ENCODE measurements around the gene ZNF578. TPM values are rescaled to one million over a fixed set of nuclear protein-coding genes. Genes with fewer than 3 reads are reported as not detected.
A peak's percentile ranks its signal among the peaks of the same experiment; 100 is the strongest.
"Not testable (repeated sequence)": the region's sequence is repeated elsewhere in the genome, so short reads cannot be mapped to it uniquely, and the experiment has no call there.

The ZNF578 gene
- total RNA-seq, 1 experiment from 2014 or later: 0.04 TPM

GRCh38 chr19:52536448-52536800 lies 83.1 kb downstream of the ZNF578 start:
- Histone ChIP-seq H2AFZ (ENCODE audit: low read length) (no peak overlapping the region; the same call in 1 of the 2 replicates), H3K36me3 (ENCODE audit: insufficient read depth, low read length) (peaks cover 48% of the 10 kb centered on the region), H3K79me2 (ENCODE audit: low read length) (peaks cover 95% of the 10 kb centered on the region), H3K27ac (ENCODE audit: low read length) (no peak overlapping the region; the same call in 1 of the 2 replicates), H3K4me1 (ENCODE audit: low read length) (peaks cover 14% of the 10 kb centered on the region; the same call in 1 of the 2 replicates), H3K4me2 (ENCODE audit: low read depth, low read length, poor library complexity, severe bottlenecking) (peak overlapping the region; percentile 76), H3K27me3 (ENCODE audit: low read length) (no peaks in the 10 kb centered on the region), H3K9me3 (ENCODE audit: low read length) (no peaks in the 10 kb centered on the region), H3K9me2 (replicated peaks; ENCODE audit: insufficient read depth, low read length) (no peaks in the 10 kb centered on the region), H3K9ac (ENCODE audit: low read length) (peak overlapping the region; percentile 72), H3K4me3 (ENCODE audit: low read length) (peak overlapping the region; percentile 71), H4K20me1 (ENCODE audit: insufficient read depth, low read depth, low read length) (no peaks in the 10 kb centered on the region)
- no peak for DNase-seq

- not testable (repeated sequence) for DNase-seq; H3K9me2 ChIP-seq (replicated peaks; ENCODE audit: insufficient read depth, low read length); H3K27ac ChIP-seq (ENCODE audit: low read length); H3K27me3 ChIP-seq (ENCODE audit: low read length); H4K20me1 ChIP-seq (ENCODE audit: insufficient read depth, low read depth, low read length); H3K4me2 ChIP-seq (ENCODE audit: low read depth, low read length, poor library complexity, severe bottlenecking); H2AFZ ChIP-seq (ENCODE audit: low read length); H3K9me3 ChIP-seq (ENCODE audit: low read length); H3K9ac ChIP-seq (ENCODE audit: low read length); H3K4me3 ChIP-seq (ENCODE audit: low read length)
- peaks cover 56% of the 10 kb centered on the region for H3K36me3 ChIP-seq (ENCODE audit: insufficient read depth, low read length)
- H3K4me1 ChIP-seq (ENCODE audit: low read length): peaks cover 14% of the 10 kb centered on the region; the same call in 1 of the 2 replicates
- H3K79me2 ChIP-seq (ENCODE audit: low read length): peaks cover 88% of the 10 kb centered on the region
These were observed 85.5 kb downstream of the ZNF578 start for GRCh38 chr19:52538815-52539214.

GRCh38 chr19:52541176-52541575 lies 87.8 kb downstream of the ZNF578 start:
- peaks cover 85% of the 10 kb centered on the region for H3K79me2 ChIP-seq (ENCODE audit: low read length)
- H3K9me2 ChIP-seq (replicated peaks; ENCODE audit: insufficient read depth, low read length): not testable (repeated sequence)

GRCh38 chr19:52541608-52542007 lies 88.3 kb downstream of the ZNF578 start:
- H3K9me3 ChIP-seq (ENCODE audit: low read length): peaks cover 9% of the 10 kb centered on the region
- H3K9me2 ChIP-seq (replicated peaks; ENCODE audit: insufficient read depth, low read length): no peaks in the 10 kb centered on the region
- H3K9ac ChIP-seq (ENCODE audit: low read length): no peak overlapping the region
- H3K27ac ChIP-seq (ENCODE audit: low read length): no peak overlapping the region
- no peaks in the 10 kb centered on the region for H4K20me1 ChIP-seq (ENCODE audit: insufficient read depth, low read depth, low read length)
- peaks cover 82% of the 10 kb centered on the region for H3K36me3 ChIP-seq (ENCODE audit: insufficient read depth, low read length)
- no peaks in the 10 kb centered on the region for H3K27me3 ChIP-seq (ENCODE audit: low read length)
- H3K79me2 ChIP-seq (ENCODE audit: low read length): peaks cover 83% of the 10 kb centered on the region
- H3K4me2 ChIP-seq (ENCODE audit: low read depth, low read length, poor library complexity, severe bottlenecking): no peak overlapping the region
- H2AFZ ChIP-seq (ENCODE audit: low read length): no peak overlapping the region
- no peak overlapping the region for H3K4me3 ChIP-seq (ENCODE audit: low read length)
- DNase-seq: no peak
- H3K4me1 ChIP-seq (ENCODE audit: low read length): 0 out of 2 replicates have a peak, but pooled peaks cover under 1% of the 10 kb centered on the region

More at GRCh38 chr19:52541176-52541575, 87.8 kb downstream of the ZNF578 start:
- H4K20me1 ChIP-seq (ENCODE audit: insufficient read depth, low read depth, low read length); H3K4me1 ChIP-seq (ENCODE audit: low read length); H3K27me3 ChIP-seq (ENCODE audit: low read length); H3K9ac ChIP-seq (ENCODE audit: low read length); DNase-seq; H3K4me2 ChIP-seq (ENCODE audit: low read depth, low read length, poor library complexity, severe bottlenecking); H2AFZ ChIP-seq (ENCODE audit: low read length); H3K4me3 ChIP-seq (ENCODE audit: low read length); H3K9me3 ChIP-seq (ENCODE audit: low read length); H3K27ac ChIP-seq (ENCODE audit: low read length): not testable (repeated sequence)
- peaks cover 78% of the 10 kb centered on the region for H3K36me3 ChIP-seq (ENCODE audit: insufficient read depth, low read length)

- not testable (repeated sequence) for H2AFZ ChIP-seq (ENCODE audit: low read length); H3K4me2 ChIP-seq (ENCODE audit: low read depth, low read length, poor library complexity, severe bottlenecking); H3K9me3 ChIP-seq (ENCODE audit: low read length); H3K4me3 ChIP-seq (ENCODE audit: low read length); H3K27me3 ChIP-seq (ENCODE audit: low read length); DNase-seq; H3K9ac ChIP-seq (ENCODE audit: low read length); H3K9me2 ChIP-seq (replicated peaks; ENCODE audit: insufficient read depth, low read length); H4K20me1 ChIP-seq (ENCODE audit: insufficient read depth, low read depth, low read length); H3K4me1 ChIP-seq (ENCODE audit: low read length); H3K27ac ChIP-seq (ENCODE audit: low read length)
- Histone ChIP-seq H3K36me3 (ENCODE audit: insufficient read depth, low read length) (peaks cover 86% of the 10 kb centered on the region), H3K79me2 (ENCODE audit: low read length) (peaks cover 77% of the 10 kb centered on the region)
These were observed 89.2 kb downstream of the ZNF578 start for GRCh38 chr19:52542541-52542940.

- Histone ChIP-seq H2AFZ (ENCODE audit: low read length) (no peak overlapping the region), H3K9ac (ENCODE audit: low read length) (no peak overlapping the region), H3K4me2 (ENCODE audit: low read depth, low read length, poor library complexity, severe bottlenecking) (no peak overlapping the region), H3K4me1 (ENCODE audit: low read length) (no peaks in the 10 kb centered on the region), H3K9me3 (ENCODE audit: low read length) (peaks cover 9% of the 10 kb centered on the region), H3K4me3 (ENCODE audit: low read length) (no peak overlapping the region), H3K79me2 (ENCODE audit: low read length) (peaks cover 72% of the 10 kb centered on the region), H3K36me3 (ENCODE audit: insufficient read depth, low read length) (peaks cover 90% of the 10 kb centered on the region), H4K20me1 (ENCODE audit: insufficient read depth, low read depth, low read length) (no peaks in the 10 kb centered on the region), H3K9me2 (replicated peaks; ENCODE audit: insufficient read depth, low read length) (no peaks in the 10 kb centered on the region), H3K27me3 (ENCODE audit: low read length) (no peaks in the 10 kb centered on the region), H3K27ac (ENCODE audit: low read length) (no peak overlapping the region)
- no peak for DNase-seq
These were observed 89.8 kb downstream of the ZNF578 start for GRCh38 chr19:52542984-52543664.

- Histone ChIP-seq H3K9me2 (replicated peaks; ENCODE audit: insufficient read depth, low read length) (no peaks in the 10 kb centered on the region), H3K4me2 (ENCODE audit: low read depth, low read length, poor library complexity, severe bottlenecking) (no peak overlapping the region), H3K9ac (ENCODE audit: low read length) (no peak overlapping the region), H3K36me3 (ENCODE audit: insufficient read depth, low read length) (peaks cover 88% of the 10 kb centered on the region), H3K4me3 (ENCODE audit: low read length) (no peak overlapping the region), H4K20me1 (ENCODE audit: insufficient read depth, low read depth, low read length) (no peaks in the 10 kb centered on the region), H3K27ac (ENCODE audit: low read length) (no peak overlapping the region), H3K9me3 (ENCODE audit: low read length) (peaks cover 63% of the 10 kb centered on the region), H2AFZ (ENCODE audit: low read length) (no peak overlapping the region), H3K4me1 (ENCODE audit: low read length) (no peaks in the 10 kb centered on the region), H3K27me3 (ENCODE audit: low read length) (no peaks in the 10 kb centered on the region), H3K79me2 (ENCODE audit: low read length) (peaks cover 30% of the 10 kb centered on the region)
- no peak for DNase-seq
These were observed 101.0 kb downstream of the ZNF578 start for GRCh38 chr19:52554216-52554971.

- Histone ChIP-seq H3K4me3 (ENCODE audit: low read length) (no peak overlapping the region), H4K20me1 (ENCODE audit: insufficient read depth, low read depth, low read length) (no peaks in the 10 kb centered on the region), H3K4me1 (ENCODE audit: low read length) (no peaks in the 10 kb centered on the region), H3K9ac (ENCODE audit: low read length) (no peak overlapping the region), H3K9me2 (replicated peaks; ENCODE audit: insufficient read depth, low read length) (no peaks in the 10 kb centered on the region), H3K9me3 (ENCODE audit: low read length) (peaks cover 46% of the 10 kb centered on the region), H3K79me2 (ENCODE audit: low read length) (peaks cover 31% of the 10 kb centered on the region), H3K27ac (ENCODE audit: low read length) (no peak overlapping the region), H2AFZ (ENCODE audit: low read length) (no peak overlapping the region), H3K4me2 (ENCODE audit: low read depth, low read length, poor library complexity, severe bottlenecking) (no peak overlapping the region), H3K36me3 (ENCODE audit: insufficient read depth, low read length) (peaks cover 84% of the 10 kb centered on the region), H3K27me3 (ENCODE audit: low read length) (no peaks in the 10 kb centered on the region)
- DNase-seq: no peak
These were observed 104.1 kb downstream of the ZNF578 start for GRCh38 chr19:52557231-52557995.
